Thyroid gland (tissue), 4 donors: ENCODE measurements around the gene CHPF. TPM values are rescaled to one million over a fixed set of nuclear protein-coding genes. Genes with fewer than 3 reads are reported as not detected.
A peak's percentile ranks its signal among the peaks of the same experiment; 100 is the strongest.

Experiments used
- DNase-seq, 2 donors: peaks; one replicate each; pipeline ENCODE4 v3.0.0-alpha.2; 2019
- H3K27ac ChIP-seq, 3 donors: fragments of 200-600 bp; sonication (generic); 1 replicate in 2 of 3; 2 replicates in 1 of 3; pipeline ENCODE4 v1.5.1; 2016 to 2019; ENCODE audit warnings: mild to moderate bottlenecking in 1 of 3, moderate library complexity in 1 of 3
- H3K27me3 ChIP-seq: fragments of 200-600 bp; sonication (generic); one replicate; pipeline ENCODE4 v1.5.1; 2019
- H3K36me3 ChIP-seq, 2 donors: fragments of 200-600 bp; sonication (generic); one replicate each; pipeline ENCODE4 v1.5.1; 2016 to 2019
- H3K4me1 ChIP-seq, 2 donors: fragments of 200-600 bp; sonication (generic); one replicate each; pipeline ENCODE4 v1.5.1; 2017 to 2019
- H3K4me3 ChIP-seq, 3 donors: fragments of 200-600 bp; sonication (generic); replicated peaks in 1 of 3; 1 replicate in 2 of 3; 2 replicates in 1 of 3; pipeline ENCODE4 v1.5.1; 2016; ENCODE audit warnings: mild to moderate bottlenecking in 1 of 3
- H3K9me3 ChIP-seq: fragments of 200-600 bp; sonication (generic); one replicate; pipeline ENCODE4 v1.5.1; 2017
- CTCF ChIP-seq, 6 experiments: fragments of 200-600 bp in 3 of 6; fragments of 450-650 bp in 3 of 6; sonication (generic) in 3 of 6; IDR thresholded peaks; one replicate each; pipeline ENCODE4 v1.5.1; 2016 to 2019; ENCODE audit warnings: antibody characterized with exemption in 6 of 6, mild to moderate bottlenecking in 2 of 6, inconsistent platforms in 1 of 6, moderate library complexity in 1 of 6
- POLR2A ChIP-seq, 2 donors: fragments of 450-650 bp; IDR thresholded peaks; one replicate each; pipeline ENCODE4 v1.6.1; 2017; ENCODE audit warnings: antibody characterized with exemption in 2 of 2, mild to moderate bottlenecking in 2 of 2, moderate library complexity in 1 of 2
- WGBS, 2 donors: methylation state at CpG; one replicate each; pipeline ENCODE4 v1.1.5; 2017; 5-methylcytosine and 5-hydroxymethylcytosine counted together
- intact Hi-C: fragments of 100-400 bp; cut with DNase I; formaldehyde crosslinking; loops from one replicate; pipeline ENCODE4 v1.15.1; 2023
- total RNA-seq, 4 donors: library from RNA; depleted of rRNA; stranded (reverse); fragments of >200 nt; gene quantifications; one replicate each; pipeline ENCODE4 v1.2.3, GENCODE V29; 2016

CHPF gene
- total RNA-seq, 4 donors from 2014 or later = 57.2 to 194 (median 141) TPM

GRCh38 chr2:219521066-219521880 lies 22.3 kb downstream of the CHPF start:
- peak; percentile 13 to 40 for DNase-seq
- peaks cover 18% of the 10 kb centered on the region for H3K27me3 ChIP-seq
- no peaks in the 10 kb centered on the region for H3K9me3 ChIP-seq
- peaks cover 10 to 16% of the 10 kb centered on the region in 2 donors for H3K4me1 ChIP-seq
- H3K27ac ChIP-seq = no peak overlapping the region
- H3K4me3 ChIP-seq = no peak overlapping the region
- WGBS, 2 donors = 10 to 14% methylated on average over 13 to 14 of the region's 14 CpGs
- intact Hi-C loops = no loop called here
- TF ChIP-seq CTCF (IDR thresholded peaks at IDR 0.05) = peak in 4 of 6 experiments; percentile 14 to 47 (median 33)
- TF ChIP-seq POLR2A (IDR thresholded peaks at IDR 0.05) = no peak
- no peaks in the 10 kb centered on the region for H3K36me3 ChIP-seq

DNA sequence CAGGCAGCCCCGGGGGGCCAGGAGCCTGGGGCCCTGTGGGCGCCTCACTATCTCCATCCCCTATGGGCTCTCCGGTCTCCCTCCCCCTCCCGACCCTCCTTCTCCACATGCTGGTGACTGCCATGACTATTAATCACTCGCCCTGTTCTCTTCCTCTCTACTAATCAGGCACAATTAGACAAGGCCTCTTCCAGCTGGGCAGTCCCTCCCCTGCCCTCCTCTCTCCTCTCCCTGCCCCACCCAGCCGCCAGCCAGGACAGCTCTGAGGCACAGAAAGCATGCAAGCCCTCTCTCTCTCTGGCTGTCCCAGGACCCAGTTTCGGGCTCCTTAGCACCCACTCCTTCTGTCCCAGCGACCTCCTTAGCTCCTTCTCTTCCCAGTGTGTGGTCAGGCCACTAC lies 23.5 kb downstream of the CHPF start:
- peaks cover 18% of the 10 kb centered on the region for H3K27me3 ChIP-seq
- H3K27ac ChIP-seq = no peak overlapping the region
- H3K4me3 ChIP-seq = no peak overlapping the region
- no peaks in the 10 kb centered on the region for H3K36me3 ChIP-seq
- peaks cover 10 to 16% of the 10 kb centered on the region in 2 donors for H3K4me1 ChIP-seq
- no peak for DNase-seq
- TF ChIP-seq CTCF (IDR thresholded peaks at IDR 0.05) (no peak), POLR2A (IDR thresholded peaks at IDR 0.05) (no peak)
- no peaks in the 10 kb centered on the region for H3K9me3 ChIP-seq
- intact Hi-C loops = no loop called here
- WGBS, 2 donors = 77 to 83% methylated on average over 8 of the region's 8 CpGs

DNA sequence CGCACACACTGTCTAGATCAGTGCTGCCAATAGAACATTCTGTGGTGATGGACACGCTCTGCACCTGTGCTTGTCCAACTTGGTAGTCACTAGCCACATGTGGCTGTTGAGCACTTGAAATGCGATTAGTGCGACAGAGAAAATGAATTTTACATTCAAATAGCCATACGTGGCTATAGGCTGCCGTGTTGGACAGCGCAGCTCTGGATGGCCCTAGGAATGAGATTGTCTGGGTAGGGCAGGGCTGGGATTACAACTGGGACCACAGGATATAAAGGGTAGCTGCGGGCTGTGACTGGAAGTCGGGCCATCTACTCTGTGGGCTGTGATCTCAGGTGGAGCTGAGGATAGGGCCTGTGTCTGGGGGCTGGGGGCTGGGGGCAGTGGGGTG lies 24.1 kb downstream of the CHPF start:
- Histone ChIP-seq H3K27ac (no peak overlapping the region), H3K9me3 (no peaks in the 10 kb centered on the region), H3K4me3 (no peak overlapping the region), H3K36me3 (no peaks in the 10 kb centered on the region), H3K4me1 (peaks cover 10 to 16% of the 10 kb centered on the region in 2 donors), H3K27me3 (peaks cover 18% of the 10 kb centered on the region)
- TF ChIP-seq CTCF (IDR thresholded peaks at IDR 0.05) = no peak
- intact Hi-C loops = no loop called here
- no peak for DNase-seq
- WGBS, 2 donors = 87 to 90% methylated on average over 9 of the region's 9 CpGs

DNA sequence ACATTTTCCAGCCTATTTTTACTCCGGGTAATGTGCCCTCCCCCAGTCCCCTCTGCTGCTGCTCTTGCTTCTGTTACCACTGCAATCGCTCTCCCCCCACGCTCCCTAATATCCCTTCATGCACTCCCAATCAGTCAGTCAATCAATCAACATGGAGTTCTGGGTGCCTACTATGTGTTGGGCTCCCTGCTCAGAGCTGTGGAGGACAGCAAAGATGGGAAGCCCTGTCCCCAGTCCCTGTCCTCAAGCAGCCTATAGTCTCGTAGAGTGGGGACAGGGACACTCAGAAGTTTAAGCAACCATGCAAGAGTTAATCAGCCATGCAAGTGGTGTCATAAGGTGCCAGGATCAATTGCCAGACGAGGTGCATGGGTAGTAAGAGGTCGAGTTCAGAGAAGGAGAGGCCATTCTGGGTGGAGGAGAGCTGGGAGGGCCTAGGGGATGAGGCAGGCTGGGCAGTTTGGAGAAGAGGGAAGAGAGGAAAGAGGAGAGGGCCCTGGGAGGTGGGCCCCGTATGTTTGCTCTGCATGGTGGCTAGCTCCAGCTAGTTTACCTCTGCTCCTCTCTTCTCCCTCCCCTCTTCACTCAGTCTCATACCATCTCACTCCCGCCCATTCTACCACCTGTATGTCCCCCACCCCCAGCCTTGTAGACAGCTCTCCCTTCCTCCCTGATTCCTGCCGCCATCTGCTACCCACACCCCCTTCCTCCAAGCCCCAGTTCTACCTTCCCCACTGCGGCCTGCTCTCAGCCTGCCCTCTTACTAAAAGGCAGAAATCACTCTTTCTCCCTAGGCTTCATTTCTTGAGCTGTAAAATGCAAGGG lies 25.4 kb downstream of the CHPF start:
- Histone ChIP-seq H3K27ac (no peak overlapping the region), H3K27me3 (peaks cover 13% of the 10 kb centered on the region), H3K9me3 (no peaks in the 10 kb centered on the region), H3K4me1 (peaks cover 10 to 20% of the 10 kb centered on the region in 2 donors), H3K4me3 (no peak overlapping the region), H3K36me3 (no peaks in the 10 kb centered on the region)
- WGBS, 2 donors = 58 to 59% methylated on average over 10 of the region's 10 CpGs
- intact Hi-C loops = no loop called here
- no peak for DNase-seq
- TF ChIP-seq CTCF (IDR thresholded peaks at IDR 0.05) = no peak
- no peak for TF ChIP-seq POLR2A (IDR thresholded peaks at IDR 0.05)

DNA sequence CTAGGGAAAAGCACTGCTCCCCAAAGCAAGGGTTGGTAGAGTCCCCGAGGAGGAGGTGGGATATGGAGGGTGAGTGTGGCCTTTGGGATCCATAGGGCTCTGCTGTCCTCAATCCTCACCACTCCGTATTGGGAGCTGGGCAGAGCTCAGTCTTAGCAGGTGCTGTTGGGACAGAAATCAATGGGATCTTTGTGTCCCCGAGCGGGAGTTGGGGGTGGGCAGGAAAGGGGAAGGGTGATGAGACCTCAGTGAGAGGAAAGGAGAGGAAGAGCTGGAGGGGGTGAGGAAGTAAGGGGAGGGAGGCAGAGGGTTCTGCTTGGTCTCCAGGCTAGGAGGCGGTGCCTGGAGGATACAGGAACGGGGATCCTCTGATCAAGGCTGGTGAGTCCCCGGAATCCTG lies 26.7 kb downstream of the CHPF start:
- no peaks in the 10 kb centered on the region for H3K9me3 ChIP-seq
- no peaks in the 10 kb centered on the region for H3K36me3 ChIP-seq
- no peak for TF ChIP-seq POLR2A (IDR thresholded peaks at IDR 0.05)
- TF ChIP-seq CTCF (IDR thresholded peaks at IDR 0.05) = no peak
- H3K4me1 ChIP-seq = peaks cover 0 to 8% of the 10 kb centered on the region in 2 donors
- no peak overlapping the region for H3K27ac ChIP-seq
- no peak overlapping the region for H3K4me3 ChIP-seq
- whole genome bisulfite sequencing, 2 donors = 66% methylated on average over 7 of the region's 7 CpGs
- H3K27me3 ChIP-seq = peaks cover 3% of the 10 kb centered on the region
- no peak for DNase-seq
- intact Hi-C loops = no loop called here
